Stimulated activated CD8-positive, alpha-beta memory T cell treated with anti-CD3 and anti-CD28 coated beads, Interleukin-7, amount 100 ng/mL, for 1 hour (primary cell): Measurements from ENCODE around the gene BACE1.

Experiments
- DNase-seq, 2 donors: peaks; one replicate each; pipeline ENCODE4 v3.0.0-alpha.2; 2020; ENCODE audit warnings: low read depth in 2 of 2

BACE1 gene

GRCh38 chr11:117309310-117309709, 6.7 kb downstream of the BACE1 start:
- no peak for DNase-seq

GRCh38 chr11:117305145-117305544, 10.9 kb downstream of the BACE1 start:
- DNase-seq, result no peak

GRCh38 chr11:117303646-117304315, 12.3 kb downstream of the BACE1 start:
- no peak for DNase-seq

- DNase-seq, result no peak
Observed at GRCh38 chr11:117303101-117303500, 13.0 kb downstream of the BACE1 start.

GRCh38 chr11:117302228-117302627, 13.8 kb downstream of the BACE1 start:
- no peak for DNase-seq

- DNase-seq, result no peak
Observed at GRCh38 chr11:117300773-117301172, 15.3 kb downstream of the BACE1 start.

GRCh38 chr11:117300283-117300663, 15.8 kb downstream of the BACE1 start:
- DNase-seq, result no peak

GRCh38 chr11:117299351-117300282, 16.4 kb downstream of the BACE1 start:
- no peak for DNase-seq

- DNase-seq, result no peak
Observed at GRCh38 chr11:117298195-117298594, 17.9 kb downstream of the BACE1 start.

GRCh38 chr11:117296881-117297280, 19.2 kb downstream of the BACE1 start:
- DNase-seq, result no peak

- DNase-seq, result no peak
Observed at GRCh38 chr11:117295438-117296137, 20.5 kb downstream of the BACE1 start.

- no peak for DNase-seq
Observed at GRCh38 chr11:117292616-117293015, 23.4 kb downstream of the BACE1 start.

GRCh38 chr11:117290809-117291396, 25.2 kb downstream of the BACE1 start, which contains the start of gene BACE1-AS:
BACE1-AS (plus strand) TSS chr11:117291346.
- DNase-seq, result no peak

GRCh38 chr11:117289795-117290194, 26.3 kb downstream of the BACE1 start:
- DNase-seq, result no peak

GRCh38 chr11:117287668-117288067, 28.4 kb downstream of the BACE1 start:
- no peak for DNase-seq

- no peak for DNase-seq
Observed at GRCh38 chr11:117286588-117286987, 29.5 kb downstream of the BACE1 start.

- DNase-seq, result no peak
Observed at GRCh38 chr11:117284053-117284452, 32.0 kb downstream of the BACE1 start.

- DNase-seq, result no peak
Observed at GRCh38 chr11:117282956-117283355, 33.1 kb downstream of the BACE1 start.

GRCh38 chr11:117281869-117282268, 34.2 kb downstream of the BACE1 start:
- no peak for DNase-seq

- no peak for DNase-seq
Observed at GRCh38 chr11:117281159-117281558, 34.9 kb downstream of the BACE1 start.

- DNase-seq, result no peak
Observed at GRCh38 chr11:117279711-117280376, 36.2 kb downstream of the BACE1 start.
